NCI-H1092 treated with DMSO at 0.1 percent for 48 hours (cell line): ENCODE measurements around the gene HECW1.
"Not testable (repeated sequence)": the region's sequence is repeated elsewhere in the genome, so short reads cannot be mapped to it uniquely, and the experiment has no call there.

Source experiments
- DNase-seq: peaks from one replicate; lab custom pipeline; 2025; lab: John Stamatoyannopoulos, UW

Gene HECW1

GRCh38 chr7:43538404-43538771 lies 425.9 kb downstream of the HECW1 start:
- no peak for DNase-seq

DNA sequence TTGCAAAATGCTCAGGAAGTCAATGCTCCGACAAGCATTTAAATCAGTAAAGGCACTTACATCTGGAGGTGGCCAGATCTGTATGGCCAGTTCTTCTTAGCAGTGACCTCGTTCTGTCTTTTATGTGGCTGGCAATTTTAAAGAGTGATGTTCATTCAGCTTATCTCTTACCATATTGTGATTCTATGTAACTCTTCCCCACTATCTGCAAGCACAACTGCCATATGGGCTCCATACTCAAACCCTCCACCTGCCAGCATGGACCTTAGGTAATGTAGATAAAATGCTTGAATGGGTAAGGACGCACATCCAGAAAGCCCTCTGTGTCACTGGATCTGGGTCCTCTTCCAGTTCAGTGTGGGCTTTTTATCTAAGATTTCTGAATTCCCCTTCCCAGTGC lies 428.0 kb downstream of the HECW1 start:
- no peak for DNase-seq

- DNase-seq: no peak
These were observed 430.3 kb downstream of the HECW1 start for GRCh38 chr7:43542716-43543115.

DNA sequence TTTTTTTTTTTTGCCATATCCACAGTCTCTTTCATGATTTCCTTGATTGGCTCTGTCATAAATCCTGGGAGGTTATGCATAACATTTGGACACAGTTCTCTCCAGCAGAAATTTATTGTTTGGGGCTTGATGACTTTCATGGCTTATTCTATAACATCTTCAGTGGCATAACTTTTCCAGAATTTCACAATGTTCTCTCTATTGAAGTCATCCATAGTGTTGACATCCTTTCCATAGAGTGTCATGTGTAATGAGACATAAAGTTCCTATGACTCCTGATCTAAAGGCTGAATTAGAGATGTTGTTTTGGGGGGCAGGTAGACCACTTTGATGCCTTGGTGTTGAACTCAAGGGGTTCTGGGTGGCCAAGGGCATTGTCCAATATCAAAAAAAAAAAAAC lies 433.8 kb downstream of the HECW1 start:
- no peak for DNase-seq

- DNase-seq: no peak
These were observed 438.0 kb downstream of the HECW1 start for GRCh38 chr7:43550427-43550826.

- no peak for DNase-seq
These were observed 439.7 kb downstream of the HECW1 start for GRCh38 chr7:43552122-43552521.

GRCh38 chr7:43553999-43554398 lies 441.6 kb downstream of the HECW1 start:
- DNase-seq: no peak

DNA sequence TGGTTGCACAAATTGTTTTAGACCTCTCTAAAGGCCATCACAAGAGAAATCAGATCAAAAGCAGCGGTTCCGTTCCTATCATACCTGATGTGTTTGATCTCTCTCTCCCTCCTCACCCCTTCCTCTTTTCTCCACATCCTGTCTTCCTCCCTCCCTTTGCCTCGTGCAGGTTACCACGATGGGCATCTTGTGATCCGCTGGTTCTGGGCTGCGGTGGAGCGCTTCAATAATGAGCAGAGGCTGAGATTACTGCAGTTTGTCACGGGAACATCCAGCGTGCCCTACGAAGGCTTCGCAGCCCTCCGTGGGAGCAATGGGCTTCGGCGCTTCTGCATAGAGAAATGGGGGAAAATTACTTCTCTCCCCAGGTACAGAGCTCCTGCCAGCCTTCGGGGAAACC lies 442.0 kb downstream of the HECW1 start:
- DNase-seq: no peak

DNA sequence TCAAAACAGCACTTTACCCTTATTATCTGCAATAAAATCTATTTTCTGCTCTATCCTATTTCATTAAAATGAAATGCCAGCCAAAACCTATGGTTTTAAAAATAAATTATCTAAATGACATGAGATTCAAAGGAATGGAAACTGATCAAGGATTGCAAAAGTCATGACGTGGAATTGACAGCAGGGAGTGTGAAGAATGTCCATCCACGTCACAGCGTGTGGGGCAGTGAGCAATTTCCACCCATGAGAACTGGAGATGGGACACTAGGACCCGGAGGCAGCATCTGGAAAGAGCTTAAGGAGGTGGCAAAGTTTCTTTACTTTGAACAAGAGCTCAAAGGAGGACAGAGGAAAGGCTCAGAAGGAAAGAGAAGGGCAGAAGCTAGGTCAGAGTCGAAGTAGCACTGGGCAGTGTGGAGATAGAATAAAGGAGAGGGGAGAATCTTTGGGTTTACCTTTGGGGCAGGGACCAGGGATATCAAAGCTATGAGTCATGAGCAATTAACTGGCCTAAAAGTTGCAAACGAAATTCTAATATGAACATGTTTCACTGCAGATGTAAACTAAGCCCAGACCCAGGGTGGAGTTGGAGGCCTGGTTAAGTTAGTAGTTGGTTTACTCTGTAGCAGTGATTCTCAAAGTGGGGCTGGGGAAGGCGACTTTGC lies 445.5 kb downstream of the HECW1 start:
- DNase-seq: no peak

- no peak for DNase-seq
These were observed 446.9 kb downstream of the HECW1 start for GRCh38 chr7:43559171-43559945.

DNA sequence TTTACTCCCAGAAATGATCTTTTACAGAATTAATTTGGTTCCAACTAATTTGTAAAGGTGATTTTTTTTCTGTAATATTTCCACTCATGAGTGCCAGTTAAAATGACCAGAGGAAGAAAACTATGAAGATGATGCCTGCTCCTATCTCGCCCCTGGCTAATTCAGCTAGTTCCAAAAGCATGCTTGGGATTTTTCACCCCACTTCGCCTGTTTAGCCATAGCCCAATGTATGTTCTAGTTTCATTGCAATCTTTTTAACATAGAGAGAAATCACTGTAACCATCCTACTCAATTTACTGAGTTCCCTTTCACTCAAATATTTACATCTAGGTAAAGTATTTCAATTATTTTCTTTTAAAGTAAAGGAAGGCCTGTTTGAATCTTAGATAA lies 447.5 kb downstream of the HECW1 start:
- no peak for DNase-seq

DNA sequence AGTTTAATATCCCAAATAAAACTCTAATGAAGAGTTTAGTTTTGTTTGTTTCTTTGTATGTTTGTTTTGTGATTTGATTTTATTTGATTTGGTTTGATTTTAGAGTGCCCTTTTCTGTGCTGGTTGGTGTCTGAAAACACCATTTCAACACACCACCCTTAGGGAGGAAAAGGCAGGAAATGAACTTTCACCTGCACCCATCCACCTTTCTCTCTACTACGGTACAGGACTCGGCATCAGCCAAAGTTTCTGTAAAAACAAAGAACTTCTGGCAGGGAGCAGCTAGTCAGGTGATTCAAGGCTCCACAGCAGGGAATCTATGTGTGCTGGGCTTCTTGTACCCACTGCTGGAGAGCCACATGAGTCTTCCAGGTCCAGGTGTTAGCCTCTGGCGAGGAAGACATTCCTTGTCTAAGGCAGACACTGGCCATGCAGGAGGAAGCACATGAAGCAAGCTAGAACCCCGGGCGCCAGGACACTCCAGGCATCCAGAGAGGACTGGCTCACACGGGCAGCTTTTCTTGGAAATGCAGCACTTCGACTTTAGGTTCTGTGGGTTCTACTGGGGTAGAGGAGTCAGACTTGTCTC lies 448.4 kb downstream of the HECW1 start:
- no peak for DNase-seq

DNA sequence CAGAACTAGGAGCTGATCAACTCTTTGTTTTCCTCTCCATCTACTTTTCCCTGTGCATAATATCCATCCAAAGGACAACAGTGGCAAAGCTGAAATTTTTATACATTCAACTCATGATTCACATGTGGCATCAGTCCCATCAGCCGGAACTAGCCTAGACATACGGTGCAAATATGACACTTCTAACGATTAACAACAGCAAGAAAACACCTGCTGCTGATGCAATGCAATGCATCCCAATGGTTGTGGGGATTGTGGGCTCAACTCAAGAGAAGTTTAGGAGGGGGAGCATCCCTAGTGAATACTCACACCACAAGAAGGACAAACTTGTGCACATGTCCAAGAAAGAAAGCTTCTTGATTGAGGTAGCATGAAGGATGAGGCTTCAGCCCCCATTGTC lies 449.9 kb downstream of the HECW1 start:
- no peak for DNase-seq

GRCh38 chr7:43565786-43566185 lies 453.3 kb downstream of the HECW1 start:
- DNase-seq: no peak

GRCh38 chr7:43568529-43568928 lies 456.1 kb downstream of the HECW1 start:
- DNase-seq: no peak

DNA sequence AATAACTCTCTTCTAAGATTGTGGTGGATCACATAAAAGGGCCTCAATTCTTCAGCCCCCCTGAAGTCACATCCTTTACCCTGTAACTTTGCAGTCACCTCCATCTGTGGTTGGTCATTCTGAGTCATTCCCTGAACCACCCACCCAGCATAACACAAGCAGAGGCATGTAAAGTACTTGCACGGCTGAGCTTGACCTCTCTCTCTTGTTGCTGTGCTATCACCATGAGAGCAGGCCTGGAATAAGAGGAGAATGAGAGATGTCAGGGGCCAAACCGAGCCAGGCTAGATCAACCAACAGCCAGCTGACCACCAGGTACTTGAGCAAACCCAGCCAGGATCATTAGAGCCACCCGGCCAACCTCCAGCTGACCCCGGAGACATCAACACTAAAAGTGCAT lies 457.0 kb downstream of the HECW1 start:
- DNase-seq: no peak

GRCh38 chr7:43570688-43571365 lies 458.4 kb downstream of the HECW1 start:
- no peak for DNase-seq

DNA sequence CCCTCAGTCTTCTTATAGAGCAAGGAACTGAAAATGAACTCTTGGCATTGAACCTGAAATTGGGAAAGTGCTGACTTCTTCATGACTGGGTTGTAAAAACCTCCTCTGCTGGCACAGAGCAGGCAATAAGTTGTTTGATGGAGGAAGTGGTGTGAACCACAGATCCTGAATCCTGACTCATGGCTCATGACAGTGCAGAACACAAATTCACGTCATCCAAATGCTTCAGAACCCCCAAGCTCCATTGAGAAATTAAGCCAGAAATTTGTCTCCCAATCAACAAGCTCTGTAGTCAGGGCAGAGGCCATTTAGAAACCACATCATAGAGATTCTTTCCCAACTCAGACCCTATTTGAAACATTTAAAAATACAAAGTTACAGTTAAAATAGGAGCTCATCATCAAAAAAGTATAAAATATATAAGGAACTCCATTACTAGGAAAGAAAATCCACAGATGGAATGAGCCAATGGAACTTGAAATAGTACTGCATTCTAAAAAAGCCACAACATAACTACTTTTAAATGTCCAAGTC lies 460.1 kb downstream of the HECW1 start:
- DNase-seq: no peak

DNA sequence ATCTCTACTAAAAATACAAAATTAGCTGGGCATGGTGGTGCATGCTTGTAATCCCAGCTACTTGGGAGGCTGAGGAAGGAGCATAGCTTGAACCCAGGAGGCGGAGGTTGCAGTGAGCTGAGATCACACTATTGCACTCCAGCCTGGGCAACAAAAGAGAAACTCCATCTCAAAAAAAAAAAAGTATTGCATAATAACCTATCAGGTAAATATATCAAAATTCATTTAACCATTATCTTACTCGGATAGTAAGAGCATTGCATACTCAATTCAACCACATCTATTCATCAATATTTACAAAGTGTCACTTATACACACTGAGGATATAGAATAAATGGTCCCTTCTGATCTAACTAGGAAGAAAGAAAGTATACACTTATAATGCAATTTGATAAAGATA lies 461.4 kb downstream of the HECW1 start:
- DNase-seq: not testable (repeated sequence)

GRCh38 chr7:43575506-43575905 lies 463.1 kb downstream of the HECW1 start:
- DNase-seq: no peak

- no peak for DNase-seq
These were observed 463.8 kb downstream of the HECW1 start for GRCh38 chr7:43576241-43576640.

DNA sequence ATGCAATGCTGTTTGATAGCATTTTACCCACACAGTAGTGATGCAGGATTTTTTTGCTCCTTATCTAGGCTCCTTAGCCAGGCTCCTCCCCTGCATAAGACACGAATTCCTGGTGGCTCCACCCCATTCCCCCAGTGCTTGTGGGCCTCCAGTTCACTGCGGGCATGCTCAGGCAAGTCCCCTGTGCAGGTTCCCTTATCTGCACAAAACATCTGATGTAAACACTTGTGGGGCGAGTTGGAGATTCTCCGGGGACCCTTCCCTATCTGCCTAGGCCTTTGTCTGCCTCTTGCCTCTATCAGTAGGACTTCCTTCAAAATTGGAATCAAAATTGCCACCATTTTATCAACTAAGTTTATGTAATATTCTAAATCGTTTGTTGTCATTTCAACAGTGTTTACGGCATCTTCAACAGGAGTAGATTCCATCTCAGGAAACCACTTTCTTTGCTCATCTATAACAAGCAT lies 465.1 kb downstream of the HECW1 start:
- no peak for DNase-seq
